Testis (tissue), 3 donors: Measurements from ENCODE around the gene PDPK1. TPM values are rescaled to one million over a fixed set of nuclear protein-coding genes. Genes with fewer than 3 reads are reported as not detected.

Experiments
- DNase-seq: peaks from one replicate; pipeline ENCODE4 v3.0.0-alpha.2; 2019
- H3K27ac ChIP-seq, 2 donors: fragments of 200-600 bp; sonication (generic); one replicate each; pipeline ENCODE4 v1.5.1; 2019
- H3K27me3 ChIP-seq: fragments of 200-600 bp; sonication (generic); one replicate; pipeline ENCODE4 v1.5.1; 2019
- H3K36me3 ChIP-seq: fragments of 200-600 bp; sonication (generic); one replicate; pipeline ENCODE4 v1.5.1; 2017; ENCODE audit warnings: low read depth; ENCODE audit errors: missing control alignments
- H3K4me1 ChIP-seq: fragments of 200-600 bp; sonication (generic); one replicate; pipeline ENCODE4 v1.5.1; 2019
- H3K4me3 ChIP-seq, 2 donors: fragments of 200-600 bp; sonication (generic); one replicate each; pipeline ENCODE4 v1.5.1; 2017 to 2019
- H3K9me3 ChIP-seq: fragments of 200-600 bp; sonication (generic); one replicate; pipeline ENCODE4 v1.5.1; 2017
- CTCF ChIP-seq, 3 experiments: fragments of 450-650 bp in 2 of 3; fragments of 200-600 bp in 1 of 3; sonication (generic) in 1 of 3; IDR thresholded peaks; one replicate each; pipeline ENCODE4 v1.5.1; 2016 to 2019; ENCODE audit warnings: antibody characterized with exemption in 3 of 3, mild to moderate bottlenecking in 2 of 3, moderate library complexity in 1 of 3
- POLR2A ChIP-seq: fragments of 450-650 bp; IDR thresholded peaks from one replicate; pipeline ENCODE4 v1.6.1; 2017; ENCODE audit warnings: antibody characterized with exemption, mild to moderate bottlenecking, moderate library complexity
- WGBS, 2 donors: methylation state at CpG; one replicate each; pipeline ENCODE4 v1.1.5; 2018; 5-methylcytosine and 5-hydroxymethylcytosine counted together
- intact Hi-C: fragments of 100-400 bp; cut with DNase I; formaldehyde crosslinking; loops from one replicate; pipeline ENCODE4 v1.15.1; 2023; ENCODE audit warnings: low total_unique reads
- polyA plus RNA-seq: library from polyadenylated mRNA; stranded (reverse); fragments of 350-450 nt; fragmentation: Illumina TruSeq; extraction: RNeasy Lipid Tissue Mini Kit (QIAGEN cat#74804); gene quantifications from one replicate; pipeline ENCODE4 v1.2.3, GENCODE V29; 2014; ENCODE audit warnings: low read depth, low replicate concordance; ENCODE audit not compliant: insufficient read depth
- total RNA-seq, 2 donors: library from RNA; depleted of rRNA; stranded (reverse); fragments of >200 nt; gene quantifications; one replicate each; pipeline ENCODE4 v1.2.3, GENCODE V29; 2016

The PDPK1 gene
- total and polyA plus RNA-seq, 3 donors from 2014 or later: 53.0 to 75.3 (median 61.1) TPM

GRCh38 chr16:2500430-2500917 is 37.3 kb upstream of the PDPK1 start:
- no peak for DNase-seq
- 80 to 88% methylated on average over 12 to 20 of the region's 20 CpGs for WGBS, 2 donors
- H3K4me3 ChIP-seq: no peak overlapping the region
- H3K27ac ChIP-seq: no peak overlapping the region
- H3K9me3 ChIP-seq: no peaks in the 10 kb centered on the region
- no peaks in the 10 kb centered on the region for H3K27me3 ChIP-seq
- no peak for TF ChIP-seq POLR2A
- no peak for TF ChIP-seq CTCF (IDR thresholded peaks at IDR 0.05)
- peaks cover 30% of the 10 kb centered on the region for H3K4me1 ChIP-seq
- intact Hi-C loops: no loop called here
- H3K36me3 ChIP-seq: no peaks in the 10 kb centered on the region

- H3K27ac ChIP-seq: peak overlapping the region in 1 of 2 donors; percentile 51
- peak; percentile 91 for DNase-seq
- H3K4me1 ChIP-seq: peaks cover 30% of the 10 kb centered on the region
- intact Hi-C loops: no loop called here
- no peak overlapping the region for H3K4me3 ChIP-seq
- TF ChIP-seq POLR2A (no peak), CTCF (IDR thresholded peaks at IDR 0.05) (peak; percentile 97 to 98 (median 98))
- H3K27me3 ChIP-seq: no peaks in the 10 kb centered on the region
- no peaks in the 10 kb centered on the region for H3K36me3 ChIP-seq
- 47% methylated on average over 23 of the region's 23 CpGs; no CpG with 5 or more reads in 1 of the 2 donors for WGBS, 2 donors
- H3K9me3 ChIP-seq: no peaks in the 10 kb centered on the region
Measured at GRCh38 chr16:2500918-2501750, 36.7 kb upstream of the PDPK1 start.

GRCh38 chr16:2501946-2502895 is 35.6 kb upstream of the PDPK1 start:
- Histone ChIP-seq H3K36me3 (no peaks in the 10 kb centered on the region), H3K4me3 (no peak overlapping the region), H3K27ac (no peak overlapping the region), H3K4me1 (peaks cover 26% of the 10 kb centered on the region), H3K9me3 (no peaks in the 10 kb centered on the region), H3K27me3 (no peaks in the 10 kb centered on the region)
- TF ChIP-seq POLR2A: no peak
- TF ChIP-seq CTCF (IDR thresholded peaks at IDR 0.05): no peak
- intact Hi-C loops: no loop called here
- 68 to 86% methylated on average over 7 to 18 of the region's 18 CpGs for WGBS, 2 donors
- DNase-seq: no peak

GRCh38 chr16:2505695-2506094 is 32.1 kb upstream of the PDPK1 start:
- intact Hi-C loops: no loop called here
- H3K27me3 ChIP-seq: no peaks in the 10 kb centered on the region

More at GRCh38 chr16:2505695-2506094, 32.1 kb upstream of the PDPK1 start:
- TF ChIP-seq CTCF (IDR thresholded peaks at IDR 0.05) (no peak), POLR2A (no peak)
- no peaks in the 10 kb centered on the region for H3K36me3 ChIP-seq
- H3K9me3 ChIP-seq: no peaks in the 10 kb centered on the region
- no peak overlapping the region for H3K4me3 ChIP-seq
- peaks cover 15% of the 10 kb centered on the region for H3K4me1 ChIP-seq
- H3K27ac ChIP-seq: no peak overlapping the region
- DNase-seq: no peak
- 90% methylated on average over 14 of the region's 14 CpGs for WGBS, 2 donors
